ENCODE results near the gene CRADD.

DNA sequence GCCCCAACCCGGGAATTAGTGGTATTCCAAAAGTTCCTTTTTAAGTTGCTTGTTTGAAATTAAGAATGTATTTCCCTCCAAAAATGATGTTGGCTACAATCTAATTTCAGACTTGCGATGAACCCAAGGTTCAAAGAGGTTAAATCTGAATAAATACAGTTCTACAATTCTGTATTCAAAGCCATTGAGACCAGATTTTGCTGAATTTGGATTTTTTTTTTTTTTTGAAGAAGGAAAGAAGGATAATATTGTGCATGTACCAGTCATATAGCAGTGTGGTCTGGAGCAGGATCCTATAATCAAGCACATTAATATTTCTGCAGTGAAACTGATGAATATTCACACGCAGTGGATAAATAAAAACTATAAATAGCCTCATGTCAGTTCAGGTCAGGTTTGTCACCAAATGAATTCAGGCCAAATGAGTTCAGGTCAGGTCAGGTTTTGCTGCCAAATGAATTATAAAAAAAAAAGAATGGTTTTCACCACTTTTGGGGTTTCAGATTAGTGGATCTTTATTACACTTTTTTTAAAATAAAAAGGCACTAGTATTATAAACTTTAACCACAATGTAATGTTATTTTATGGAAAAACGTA is 69.5 kb downstream of the CRADD start:
- TF ChIP-seq CTCF (IDR thresholded peaks at IDR 0.05 in 8 of 11, conservative IDR thresholded peaks at IDR 0.05 in 3 of 11): no peak
- no peak for TF ChIP-seq POLR2AphosphoS5 (IDR thresholded peaks at IDR 0.05)
- TF ChIP-seq POLR2A (IDR thresholded peaks at IDR 0.05): no peak
